Lung (tissue), 12 donors: ENCODE measurements around the gene SNX25. TPM values are rescaled to one million over a fixed set of nuclear protein-coding genes. Genes with fewer than 3 reads are reported as not detected.

Experiments
- ATAC-seq: fragments of 200-7000 bp; cut with Tn5 transposase; one replicate; pipeline ENCODE4 v1.9.1; 2020; ENCODE audit warnings: moderate number of reproducible peaks; ENCODE audit not compliant: insufficient read depth, low FRiP score
- DNase-seq, 3 donors: peaks; one replicate each; pipeline ENCODE4 v3.0.0-alpha.2; 2013 to 2017
- H3K27ac ChIP-seq, 2 donors: one replicate each; pipeline ENCODE4 v1.5.1; 2013; ENCODE audit warnings: mild to moderate bottlenecking in 2 of 2, moderate library complexity in 2 of 2, control low read depth in 1 of 2, inconsistent platforms in 1 of 2, low read depth in 1 of 2, low read length in 1 of 2
- H3K27me3 ChIP-seq, 3 donors: one replicate each; pipeline ENCODE4 v1.5.1; 2013; ENCODE audit warnings: low read length in 2 of 3; ENCODE audit not compliant: control insufficient read depth in 3 of 3, insufficient read depth in 3 of 3
- H3K36me3 ChIP-seq, 4 donors: one replicate each; pipeline ENCODE4 v1.5.1; 2013; ENCODE audit warnings: low read length in 4 of 4, mild to moderate bottlenecking in 1 of 4, moderate library complexity in 1 of 4; ENCODE audit not compliant: control insufficient read depth in 4 of 4, insufficient read depth in 4 of 4
- H3K4me1 ChIP-seq, 5 donors: one replicate each; pipeline ENCODE4 v1.5.1; 2013; ENCODE audit warnings: low read length in 5 of 5, mild to moderate bottlenecking in 2 of 5, moderate library complexity in 1 of 5; ENCODE audit not compliant: control insufficient read depth in 5 of 5, insufficient read depth in 5 of 5
- H3K4me3 ChIP-seq: one replicate; pipeline ENCODE4 v1.5.1; 2013; ENCODE audit warnings: mild to moderate bottlenecking, control low read depth, moderate library complexity
- H3K9ac ChIP-seq, 2 donors: one replicate each; pipeline ENCODE4 v1.5.1; 2013; ENCODE audit warnings: low read length in 2 of 2, control low read depth in 1 of 2; ENCODE audit not compliant: insufficient read depth in 1 of 2
- H3K9me3 ChIP-seq, 4 donors: one replicate each; pipeline ENCODE4 v1.5.1; 2013; ENCODE audit warnings: low read length in 3 of 4, mild to moderate bottlenecking in 1 of 4, moderate library complexity in 1 of 4; ENCODE audit not compliant: control insufficient read depth in 4 of 4, insufficient read depth in 3 of 4
- CTCF ChIP-seq: IDR thresholded peaks from 2 replicates; pipeline ENCODE4 v1.5.1; 2012; ENCODE audit warnings: mild to moderate bottlenecking; ENCODE audit errors: control extremely low read depth, extremely low read depth
- WGBS, 2 donors: extraction: QIAGEN DNeasy Blood & Tissue Kit; methylation state at CpG; one replicate each; pipeline ENCODE4 v1.1.7; 2013; 5-methylcytosine and 5-hydroxymethylcytosine counted together
- polyA plus RNA-seq, 2 donors: library from polyadenylated mRNA; stranded (reverse); fragments of 200-250 nt; gene quantifications; one replicate each; pipeline ENCODE4 v1.2.1, GENCODE V29; 2013
- total RNA-seq, 2 donors: library from RNA; depleted of rRNA in 1 of 2; stranded (reverse); fragments of >200 nt in 1 of 2; gene quantifications; one replicate each; pipeline ENCODE4 v1.2.1, GENCODE V29; 2014 to 2021
- donor health status: control.
- donor health status: control.
- donor health status: Bipolar disorder and iron deficiency.
- donor health status: healthy.
- donor health status: DM: yes; HTN: yes; CAD: no.

Gene SNX25
- total and polyA plus RNA-seq, 4 donors, result 16.8 to 95.4 (median 49.3) TPM

GRCh38 chr4:185286571-185286970 lies 77.2 kb downstream of the SNX25 start:
- Histone ChIP-seq H3K9me3 (no peaks in the 10 kb centered on the region), H3K27me3 (no peaks in the 10 kb centered on the region), H3K4me1 (peaks cover 0 to 6% (median 0%) of the 10 kb centered on the region in 5 donors), H3K36me3 (peaks cover 0 to 7% (median 2%) of the 10 kb centered on the region in 4 donors), H3K9ac (no peak overlapping the region), H3K4me3 (no peak overlapping the region), H3K27ac (peak overlapping the region in 1 of 2 donors; percentile 17)
- WGBS, 2 donors, result 65 to 99% methylated on average over 3 of the region's 3 CpGs
- no peak for TF ChIP-seq CTCF
- DNase-seq, result no peak
- no peak for ATAC-seq

- H3K4me3 ChIP-seq, result no peak overlapping the region
- peak overlapping the region in 1 of 2 donors; percentile 2 for H3K27ac ChIP-seq
- TF ChIP-seq CTCF, result no peak
- WGBS, 2 donors, result 78 to 94% methylated on average over 4 of the region's 4 CpGs
- no peak overlapping the region for H3K9ac ChIP-seq
- ATAC-seq (no peak), DNase-seq (no peak)
- peaks cover 0 to 6% (median 0%) of the 10 kb centered on the region in 5 donors for H3K4me1 ChIP-seq
- H3K9me3 ChIP-seq, result no peaks in the 10 kb centered on the region
- no peaks in the 10 kb centered on the region for H3K27me3 ChIP-seq
- peaks cover 0 to 7% (median 3%) of the 10 kb centered on the region in 4 donors for H3K36me3 ChIP-seq
These were observed 77.6 kb downstream of the SNX25 start for GRCh38 chr4:185287031-185287430.

- Histone ChIP-seq H3K27me3 (peaks cover 0 to 2% (median 0%) of the 10 kb centered on the region in 3 donors), H3K4me3 (no peak overlapping the region), H3K27ac (peak overlapping the region in 1 of 2 donors; percentile 52), H3K4me1 (peaks cover 0 to 8% (median 0%) of the 10 kb centered on the region in 5 donors), H3K9me3 (peaks cover 0 to 2% (median 0%) of the 10 kb centered on the region in 4 donors), H3K9ac (no peak overlapping the region), H3K36me3 (peaks cover 3 to 12% (median 5%) of the 10 kb centered on the region in 4 donors)
- peak in 1 of 3 donors; percentile 38 for DNase-seq
- ATAC-seq, result no peak
- 55 to 73% methylated on average over 6 of the region's 6 CpGs for WGBS, 2 donors
- no peak for TF ChIP-seq CTCF
These were observed 80.7 kb downstream of the SNX25 start for GRCh38 chr4:185290018-185290607.

- H3K4me3 ChIP-seq, result no peak overlapping the region
- peaks cover 0 to 2% (median 0%) of the 10 kb centered on the region in 4 donors for H3K9me3 ChIP-seq
- peaks cover 3 to 12% (median 5%) of the 10 kb centered on the region in 4 donors for H3K36me3 ChIP-seq
- DNase-seq (no peak), ATAC-seq (no peak)
- no peak overlapping the region for H3K9ac ChIP-seq
- no peak overlapping the region for H3K27ac ChIP-seq
- peaks cover 0 to 8% (median 0%) of the 10 kb centered on the region in 5 donors for H3K4me1 ChIP-seq
- peaks cover 0 to 2% (median 0%) of the 10 kb centered on the region in 3 donors for H3K27me3 ChIP-seq
- no peak for TF ChIP-seq CTCF
- WGBS, 2 donors, result 54 to 68% methylated on average over 5 of the region's 5 CpGs
These were observed 81.3 kb downstream of the SNX25 start for GRCh38 chr4:185290656-185291055.
